Measurements from ENCODE around the gene ZBTB43.

The ZBTB43 gene

DNA sequence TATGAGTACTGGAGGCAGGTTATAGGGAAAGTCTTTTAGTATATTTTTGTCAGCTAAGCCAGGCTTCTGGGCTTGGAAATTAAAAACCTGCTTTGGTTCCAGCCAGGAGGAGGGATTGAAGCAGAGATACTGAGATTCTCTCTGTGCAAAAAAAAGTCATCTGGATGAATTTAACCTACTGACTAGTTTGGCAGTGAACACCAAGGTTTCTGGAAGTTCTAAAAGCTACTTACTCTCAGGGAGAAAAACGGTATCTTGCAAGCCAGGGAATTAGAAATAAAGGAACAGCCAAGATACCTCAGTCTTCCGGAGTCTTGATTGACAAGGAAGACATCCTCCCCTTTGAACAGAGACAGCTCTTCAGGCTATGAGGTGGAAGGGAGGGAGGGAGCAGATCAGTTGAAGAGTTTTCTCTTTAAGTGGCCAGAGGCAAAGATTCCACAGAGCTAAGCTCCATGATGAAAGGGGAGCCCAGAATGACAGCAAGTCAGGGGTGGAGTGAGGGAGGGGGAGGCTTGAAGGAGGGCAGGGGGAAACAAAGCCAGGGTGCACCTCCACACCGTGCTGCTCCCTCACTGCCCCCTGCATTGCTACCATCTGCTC is 47.3 kb downstream of the ZBTB43 start:
- H3K27ac ChIP-seq (ENCODE audit: low read depth, low read length), result no peak overlapping the region
- no peaks in the 10 kb centered on the region for H3K79me2 ChIP-seq (ENCODE audit: insufficient read depth, low read length)
- no peaks in the 10 kb centered on the region for H3F3A ChIP-seq (ENCODE audit: insufficient read depth)
- H3K9me2 ChIP-seq (replicated peaks; ENCODE audit: insufficient read depth, low read length), result no peaks in the 10 kb centered on the region
- H3K9me3 ChIP-seq (ENCODE audit: insufficient read depth, low read length), result no peaks in the 10 kb centered on the region
- no peaks in the 10 kb centered on the region; the same call in 1 of the 2 replicates for H3K27me3 ChIP-seq (ENCODE audit: low read length)
- H3K4me3 ChIP-seq (ENCODE audit: insufficient read depth, low read length, poor library complexity, severe bottlenecking), result no peak overlapping the region
- no peak overlapping the region for H2AFZ ChIP-seq (ENCODE audit: low read depth, low read length, severe bottlenecking)
- TF ChIP-seq EZH2phosphoT487 (conservative IDR thresholded peaks at IDR 0.05; ENCODE audit: low read length) (no peak), CTCF (IDR thresholded peaks at IDR 0.05; ENCODE audit: insufficient read depth, low read length, poor library complexity, severe bottlenecking) (no peak)
- no peak overlapping the region for H3K9ac ChIP-seq (ENCODE audit: low read length)
- H3K4me2 ChIP-seq (ENCODE audit: low read depth, low read length, poor library complexity, severe bottlenecking), result no peak overlapping the region
- no peaks in the 10 kb centered on the region for H3K36me3 ChIP-seq (ENCODE audit: low read length)
- no peaks in the 10 kb centered on the region for H4K20me1 ChIP-seq (ENCODE audit: low read depth, low read length)

DNA sequence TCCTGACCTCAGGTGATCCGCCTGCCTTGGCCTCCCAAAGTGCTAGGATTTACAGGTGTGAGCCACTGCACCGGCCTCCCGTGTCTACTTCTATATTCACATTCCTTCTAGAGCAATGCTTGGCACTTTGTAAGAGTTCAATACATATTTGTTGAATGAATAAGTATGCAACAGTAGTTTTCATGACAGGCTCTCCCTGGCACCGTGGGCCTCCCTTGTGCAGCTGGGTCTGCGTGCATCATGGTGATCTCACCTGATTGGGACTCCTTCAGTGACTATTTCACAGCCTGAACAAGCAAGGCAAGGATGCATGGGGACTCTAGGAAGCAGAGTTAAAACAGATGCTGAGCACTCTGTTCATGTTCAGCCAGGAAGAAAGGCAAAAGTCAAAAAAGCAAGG is 48.8 kb downstream of the ZBTB43 start:
- no peaks in the 10 kb centered on the region for H3F3A ChIP-seq (ENCODE audit: insufficient read depth)
- H3K9me3 ChIP-seq (ENCODE audit: insufficient read depth, low read length), result no peaks in the 10 kb centered on the region

DNA sequence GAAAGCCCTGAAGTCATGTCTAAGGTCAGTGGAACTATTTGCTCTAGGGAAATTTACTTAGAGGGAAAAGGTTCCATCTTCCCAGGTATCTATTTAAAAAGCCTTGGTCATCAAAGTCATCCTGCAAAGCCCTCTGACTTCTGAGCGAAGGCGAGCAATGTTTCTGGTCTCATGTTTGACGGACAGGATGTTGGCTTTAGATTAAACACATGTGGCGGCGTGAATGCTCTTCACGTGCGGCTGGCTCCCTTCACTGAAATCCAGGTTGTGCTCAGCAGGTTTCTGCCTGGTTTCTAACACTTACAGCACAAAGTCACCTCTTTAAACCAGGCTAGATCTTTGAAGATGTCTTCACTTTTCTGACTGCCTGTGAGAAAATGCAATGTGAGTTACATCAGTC is 49.9 kb downstream of the ZBTB43 start:
- H3K36me3 ChIP-seq (ENCODE audit: low read length), result no peaks in the 10 kb centered on the region
- no peak overlapping the region for H3K27ac ChIP-seq (ENCODE audit: low read depth, low read length)
- H3F3A ChIP-seq (ENCODE audit: insufficient read depth), result no peaks in the 10 kb centered on the region
- no peaks in the 10 kb centered on the region; the same call in 1 of the 2 replicates for H3K27me3 ChIP-seq (ENCODE audit: low read length)
- no peaks in the 10 kb centered on the region for H3K9me2 ChIP-seq (replicated peaks; ENCODE audit: insufficient read depth, low read length)
- H2AFZ ChIP-seq (ENCODE audit: low read depth, low read length, severe bottlenecking), result no peak overlapping the region
- no peak overlapping the region for H3K9ac ChIP-seq (ENCODE audit: low read length)
- H3K4me3 ChIP-seq (ENCODE audit: insufficient read depth, low read length, poor library complexity, severe bottlenecking), result no peak overlapping the region
- H3K9me3 ChIP-seq (ENCODE audit: insufficient read depth, low read length), result no peaks in the 10 kb centered on the region
- H4K20me1 ChIP-seq (ENCODE audit: low read depth, low read length), result no peaks in the 10 kb centered on the region
- TF ChIP-seq CTCF (IDR thresholded peaks at IDR 0.05; ENCODE audit: insufficient read depth, low read length, poor library complexity, severe bottlenecking) (no peak), EZH2phosphoT487 (conservative IDR thresholded peaks at IDR 0.05; ENCODE audit: low read length) (no peak)
- no peak overlapping the region for H3K4me2 ChIP-seq (ENCODE audit: low read depth, low read length, poor library complexity, severe bottlenecking)
- H3K79me2 ChIP-seq (ENCODE audit: insufficient read depth, low read length), result no peaks in the 10 kb centered on the region

More for the DNA sequence above, 48.8 kb downstream of the ZBTB43 start:
- Histone ChIP-seq H3K27me3 (ENCODE audit: low read length) (no peaks in the 10 kb centered on the region; the same call in 1 of the 2 replicates), H3K4me3 (ENCODE audit: insufficient read depth, low read length, poor library complexity, severe bottlenecking) (no peak overlapping the region), H3K9ac (ENCODE audit: low read length) (no peak overlapping the region), H4K20me1 (ENCODE audit: low read depth, low read length) (no peaks in the 10 kb centered on the region), H2AFZ (ENCODE audit: low read depth, low read length, severe bottlenecking) (no peak overlapping the region), H3K4me2 (ENCODE audit: low read depth, low read length, poor library complexity, severe bottlenecking) (no peak overlapping the region), H3K27ac (ENCODE audit: low read depth, low read length) (no peak overlapping the region), H3K9me2 (replicated peaks; ENCODE audit: insufficient read depth, low read length) (no peaks in the 10 kb centered on the region), H3K79me2 (ENCODE audit: insufficient read depth, low read length) (no peaks in the 10 kb centered on the region), H3K36me3 (ENCODE audit: low read length) (no peaks in the 10 kb centered on the region)
- TF ChIP-seq EZH2phosphoT487 (conservative IDR thresholded peaks at IDR 0.05; ENCODE audit: low read length) (no peak), CTCF (IDR thresholded peaks at IDR 0.05; ENCODE audit: insufficient read depth, low read length, poor library complexity, severe bottlenecking) (no peak)
